ENCODE results near the gene YES1. TPM values are rescaled to one million over a fixed set of nuclear protein-coding genes. Genes with fewer than 3 reads are reported as not detected.
A peak's percentile ranks its signal among the peaks of the same experiment; 100 is the strongest.

Gene YES1
- total and polyA plus RNA-seq, 2 of the 13 experiments (the other 11 are each of a cell fraction or from before 2014, with no cell fraction given): 17.2 to 70.8 TPM

DNA sequence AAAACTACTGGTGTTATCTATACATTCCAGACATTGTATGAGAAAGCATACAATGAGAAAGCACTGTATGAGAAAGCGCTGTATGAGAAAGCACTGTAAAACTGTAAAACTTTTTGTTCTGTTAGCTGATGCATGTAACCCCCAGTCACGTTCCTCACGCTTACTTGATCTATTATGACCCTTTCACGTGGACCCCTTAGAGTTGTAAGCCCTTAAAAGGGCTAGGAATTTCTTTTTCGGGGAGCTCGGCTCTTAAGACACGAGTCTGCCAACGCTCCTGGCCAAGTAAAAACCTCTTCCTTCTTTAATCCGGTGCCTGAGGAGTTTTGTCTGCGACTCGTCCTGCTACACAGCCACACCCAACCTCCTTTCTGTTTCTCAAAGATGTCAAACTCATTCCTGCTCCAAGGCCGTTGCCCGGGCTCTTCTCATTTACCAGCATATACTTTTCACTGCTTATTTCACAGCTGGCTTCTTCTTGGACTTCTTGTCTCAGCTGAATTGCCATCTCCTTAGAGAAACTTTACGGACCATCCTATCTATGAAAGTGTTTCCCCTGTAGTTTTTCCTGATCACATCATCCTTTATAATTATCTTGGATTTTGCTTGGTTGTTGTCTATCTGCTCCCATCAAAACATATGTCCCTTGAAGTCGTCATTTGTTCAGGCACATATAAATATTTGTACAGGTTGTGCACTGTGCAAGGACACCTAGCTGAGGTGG is 29.8 kb upstream of the YES1 start:
- in situ Hi-C loops (cut with HindIII; ENCODE audit: extremely low pct_ligation_motif_present, low pct_unique_long_range_greater_than_20kb) (loop anchor here (25.0 kb wide), 1 partner anchor 230 kb away; no protein-coding TSS in a partner anchor), intact Hi-C loops (cut with micrococcal nuclease; ENCODE audit: unreplicated experiment) (no loop called here)
- Histone ChIP-seq H3K79me2 (ENCODE audit: insufficient read depth, low read length) (no peaks in the 10 kb centered on the region), H3K27me3 (ENCODE audit: control insufficient read depth in 1 of 2, insufficient read depth in 2 of 2, low read length in 2 of 2) (0 out of 5 replicates have a peak, but pooled peaks cover 0 to 3% of the 10 kb centered on the region in 2 experiments), H4K20me1 (ENCODE audit: insufficient read depth, low read length) (no peaks in the 10 kb centered on the region), H3K4me1 (ENCODE audit: insufficient read depth, low read length) (peaks cover 66% of the 10 kb centered on the region), H3K9ac (ENCODE audit: insufficient read depth, low read depth, low read length) (no peak overlapping the region; the same call in 1 of the 2 replicates), H3K27ac (ENCODE audit: extremely low read length, insufficient read depth, low read length) (no peak overlapping the region), H2AFZ (ENCODE audit: low read length) (peak overlapping the region; percentile 78), H3K9me3 (ENCODE audit: low read length) (no peaks in the 10 kb centered on the region), H3K36me3 (replicated peaks in 1 of 2; ENCODE audit: control insufficient read depth in 1 of 2, insufficient read depth in 2 of 2, low read length in 2 of 2) (no peaks in the 10 kb centered on the region), H3K4me3 (replicated peaks in 1 of 3; ENCODE audit: insufficient read depth in 1 of 3, low read depth in 2 of 3, low read length in 3 of 3) (peak overlapping the region in 1 of 3 experiments; percentile 16; a peak in 1 of 6 replicates), H3K4me2 (ENCODE audit: low read depth, low read length) (peak overlapping the region; percentile 53)
- DNase-seq (ENCODE audit: low spot score) (no peak), FAIRE-seq (no peak), ATAC-seq (no peak)
- ChIA-PET POLR2A (no interaction called here), CTCF (ENCODE audit: low intra/inter-chr PET ratio, low total read pairs) (no interaction called here)
- 40% methylated on average over 15 of the region's 15 CpGs for WGBS (ENCODE audit: low lambda C conversion rate)
- BruUV-seq (replicated peaks): no TSS peak
- no peak for TF ChIP-seq EHMT2 (IDR thresholded peaks at IDR 0.05; ENCODE audit: borderline replicate concordance, low read depth, low read length)
- TF ChIP-seq ZSCAN22 (CRISPR knock-in tag; IDR thresholded peaks at IDR 0.05): 0 out of 2 replicates have a peak, but pooled peaks have one; percentile 61
- no peak for TF ChIP-seq EP300 (IDR thresholded peaks at IDR 0.05; ENCODE audit: low read depth in 2 of 2, low read length in 2 of 2)
- no peak for TF ChIP-seq EP300 (CRISPR knock-in tag; IDR thresholded peaks at IDR 0.05; ENCODE audit: borderline replicate concordance)

- no peak overlapping the region; the same call in 1 of the 2 replicates for H3K9ac ChIP-seq (ENCODE audit: insufficient read depth, low read depth, low read length)
- H3K36me3 ChIP-seq (replicated peaks in 1 of 2; ENCODE audit: control insufficient read depth in 1 of 2, insufficient read depth in 2 of 2, low read length in 2 of 2): no peaks in the 10 kb centered on the region
- TF ChIP-seq SRY (CRISPR knock-in tag; IDR thresholded peaks at IDR 0.05) (no peak), RFXAP (CRISPR knock-in tag; IDR thresholded peaks at IDR 0.05; ENCODE audit: borderline replicate concordance) (no peak)
- H3K27ac ChIP-seq (ENCODE audit: extremely low read length, insufficient read depth, low read length): no peak overlapping the region
- 6% methylated on average over 2 of the region's 2 CpGs for WGBS (ENCODE audit: low lambda C conversion rate)
- H3K9me3 ChIP-seq (ENCODE audit: low read length): no peaks in the 10 kb centered on the region
- no peaks in the 10 kb centered on the region for H4K20me1 ChIP-seq (ENCODE audit: insufficient read depth, low read length)
- BruUV-seq (replicated peaks): no TSS peak
- intact Hi-C loops (cut with micrococcal nuclease; ENCODE audit: unreplicated experiment): no loop called here
- no peak for FAIRE-seq
- H2AFZ ChIP-seq (ENCODE audit: low read length): no peak overlapping the region
- H3K4me3 ChIP-seq (replicated peaks in 1 of 3; ENCODE audit: insufficient read depth in 1 of 3, low read depth in 2 of 3, low read length in 3 of 3): no peak overlapping the region
- no peak for DNase-seq (ENCODE audit: low spot score)
- H3K4me1 ChIP-seq (ENCODE audit: insufficient read depth, low read length): peaks cover 56% of the 10 kb centered on the region
- no peaks in the 10 kb centered on the region for H3K79me2 ChIP-seq (ENCODE audit: insufficient read depth, low read length)
- ATAC-seq: no peak
- CTCF ChIA-PET (ENCODE audit: low intra/inter-chr PET ratio, low total read pairs): interaction anchor here (2.2 kb wide), 1 partner anchor 98 kb away, joined by 34 read pairs; no protein-coding TSS in a partner anchor
- peak overlapping the region; percentile 53; the same call in 1 of the 2 replicates for H3K4me2 ChIP-seq (ENCODE audit: low read depth, low read length)
- in situ Hi-C loops (cut with HindIII; ENCODE audit: extremely low pct_ligation_motif_present, low pct_unique_long_range_greater_than_20kb): loop anchor here (25.0 kb wide), 1 partner anchor 228 kb away; no protein-coding TSS in a partner anchor
- H3K27me3 ChIP-seq (ENCODE audit: control insufficient read depth in 1 of 2, insufficient read depth in 2 of 2, low read length in 2 of 2): 0 out of 5 replicates have a peak, but pooled peaks cover 0 to 3% of the 10 kb centered on the region in 2 experiments
- POLR2A ChIA-PET: interaction anchor here (1.3 kb wide), 1 partner anchor 128 kb away, joined by 4 read pairs; no protein-coding TSS in a partner anchor
Measured at GRCh38 chr18:840516-840915, 28.5 kb upstream of the YES1 start.

Measured in HepG2 (cell line).